ENCODE results near the gene TDRD9.
A peak's percentile ranks its signal among the peaks of the same experiment; 100 is the strongest.
"Not testable (repeated sequence)": the region's sequence is repeated elsewhere in the genome, so short reads cannot be mapped to it uniquely, and the experiment has no call there.

The TDRD9 gene

DNA sequence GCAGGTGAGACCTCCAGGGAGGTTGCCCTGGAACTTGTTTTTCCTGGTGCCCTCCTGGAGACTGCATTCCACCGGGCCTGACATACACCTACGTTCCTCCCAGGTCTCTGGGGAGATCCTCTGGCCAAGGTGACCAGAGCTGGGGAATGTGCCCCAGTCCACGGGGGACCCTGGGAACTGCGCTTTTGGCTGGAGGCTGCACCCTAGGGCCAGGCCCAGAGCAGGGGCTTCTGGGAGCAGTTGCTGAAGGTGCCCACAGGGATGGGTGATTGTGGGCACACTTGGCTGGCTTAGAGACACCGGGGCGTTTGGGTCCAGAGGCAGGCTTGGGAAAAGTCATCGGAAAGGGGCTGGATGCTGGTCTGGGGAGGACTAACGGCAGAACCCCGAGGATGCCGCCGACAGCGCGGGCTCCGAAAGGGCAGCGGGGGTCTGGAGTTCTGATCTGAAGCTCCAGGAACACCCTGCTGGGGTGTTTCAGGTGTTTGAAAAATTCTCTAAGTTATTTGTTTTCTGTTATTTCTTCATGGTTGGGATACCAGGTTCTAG lies 36.5 kb upstream of the TDRD9 start:
- no peak for DNase-seq

DNA sequence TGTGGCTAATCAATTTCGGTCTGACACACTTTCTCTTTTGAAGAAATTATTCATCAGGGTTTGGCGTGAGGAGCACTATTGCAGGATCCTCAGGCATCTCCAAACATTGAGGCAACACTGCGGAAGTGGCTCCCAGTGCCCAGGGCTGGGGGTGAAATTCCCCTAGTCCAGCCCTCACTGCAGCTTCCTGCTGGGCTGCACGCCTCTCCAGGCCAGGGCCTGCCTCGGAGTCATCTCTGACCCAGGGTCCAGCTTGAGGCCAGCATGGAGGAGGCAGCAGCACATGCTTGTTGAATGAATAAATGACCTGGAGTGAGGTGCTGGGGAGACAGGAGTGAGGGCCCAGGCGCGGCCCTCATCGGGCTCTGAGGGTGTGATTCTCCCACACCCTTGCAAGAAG lies 36.0 kb upstream of the TDRD9 start:
- no peak for DNase-seq

- no peak for DNase-seq
These were observed 34.1 kb upstream of the TDRD9 start for GRCh38 chr14:103894034-103894722.

- DNase-seq = no peak
These were observed 33.6 kb upstream of the TDRD9 start for GRCh38 chr14:103894723-103895059.

- no peak for DNase-seq
These were observed 31.7 kb upstream of the TDRD9 start for GRCh38 chr14:103896578-103896977.

GRCh38 chr14:103897075-103897947 lies 30.9 kb upstream of the TDRD9 start:
- no peak for DNase-seq

DNA sequence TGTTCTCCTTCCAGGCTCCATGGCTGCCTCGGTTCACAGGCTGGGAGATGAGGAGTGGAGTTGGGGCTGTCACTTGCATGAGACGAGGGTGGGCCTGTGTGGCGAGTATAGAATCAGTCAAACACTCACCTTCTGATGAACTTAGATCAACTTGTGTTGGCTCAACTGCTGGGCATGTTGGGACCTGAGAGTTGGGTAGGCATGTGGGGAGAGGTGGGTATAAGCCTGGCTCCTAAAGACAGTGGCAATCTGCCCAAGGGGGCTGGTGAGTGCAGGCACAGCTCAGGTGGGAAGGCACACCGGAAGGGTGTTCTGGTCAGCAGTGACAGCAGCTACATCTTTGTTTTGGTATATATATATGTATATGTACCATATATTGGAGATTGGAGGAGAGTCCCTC lies 30.1 kb upstream of the TDRD9 start:
- DNase-seq = no peak

GRCh38 chr14:103898711-103899110 lies 29.5 kb upstream of the TDRD9 start:
- DNase-seq = no peak

- DNase-seq = no peak
These were observed 28.9 kb upstream of the TDRD9 start for GRCh38 chr14:103899316-103899715.

GRCh38 chr14:103899833-103900232 lies 28.4 kb upstream of the TDRD9 start:
- no peak for DNase-seq

- no peak for DNase-seq
These were observed 23.7 kb upstream of the TDRD9 start for GRCh38 chr14:103904493-103905107.

GRCh38 chr14:103905842-103906456 lies 22.3 kb upstream of the TDRD9 start:
- no peak for DNase-seq

DNA sequence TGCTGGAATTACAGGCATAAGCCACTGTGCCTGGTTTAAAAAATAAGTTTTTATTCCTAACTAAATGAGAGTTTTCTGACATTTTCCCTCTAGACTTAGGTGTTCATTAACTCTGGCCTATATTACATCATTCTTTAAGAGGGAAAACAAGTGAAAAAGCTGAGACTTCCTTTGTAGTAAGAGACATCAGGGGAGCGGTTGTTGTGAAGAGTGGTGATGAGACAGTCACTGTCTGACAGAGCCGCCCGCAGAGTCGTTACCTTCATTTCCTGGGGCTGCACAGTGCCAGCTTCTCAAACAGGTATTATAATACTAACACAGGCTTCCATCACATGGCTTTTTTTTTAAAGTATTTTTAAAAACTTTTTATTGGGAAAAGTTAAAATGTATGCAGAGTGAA lies 19.7 kb upstream of the TDRD9 start:
- no peak for DNase-seq

DNA sequence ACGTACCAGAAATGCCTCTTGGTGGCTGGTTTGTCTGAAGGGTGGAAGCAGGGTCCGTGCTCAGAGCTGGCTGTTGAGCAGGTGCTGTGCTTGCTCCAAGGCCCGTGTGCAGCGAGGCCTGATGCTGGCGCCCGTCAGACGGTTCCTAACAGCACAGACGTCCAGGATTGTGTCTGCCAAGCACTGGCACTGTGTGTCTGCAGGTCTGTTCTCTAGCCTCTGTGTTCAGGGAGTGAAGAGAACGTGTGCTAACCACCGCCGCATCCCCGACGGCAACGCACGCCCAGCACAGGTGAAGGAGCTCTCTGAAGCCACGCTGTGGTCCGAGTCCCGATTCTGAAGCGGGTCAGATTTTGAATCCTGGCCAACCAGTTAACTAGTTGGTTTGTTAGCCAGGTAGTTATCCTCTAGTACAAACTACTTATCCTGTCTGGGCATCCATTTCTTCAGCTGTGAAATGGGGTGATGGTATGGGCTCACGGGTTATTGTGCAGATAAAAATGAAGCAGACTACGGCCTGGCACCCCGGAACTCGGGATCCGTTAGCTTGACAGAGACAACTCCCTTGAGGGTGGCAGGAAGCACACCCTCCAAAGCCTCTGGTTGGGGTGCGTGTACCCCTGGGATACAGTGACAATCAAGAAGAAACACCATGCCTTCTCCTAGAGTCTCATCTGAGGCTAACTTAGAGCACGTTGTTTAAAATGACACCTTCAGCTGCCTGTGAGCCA lies 18.6 kb upstream of the TDRD9 start:
- no peak for DNase-seq

GRCh38 chr14:103910262-103910935 lies 17.9 kb upstream of the TDRD9 start:
- DNase-seq = peak; percentile 48

DNA sequence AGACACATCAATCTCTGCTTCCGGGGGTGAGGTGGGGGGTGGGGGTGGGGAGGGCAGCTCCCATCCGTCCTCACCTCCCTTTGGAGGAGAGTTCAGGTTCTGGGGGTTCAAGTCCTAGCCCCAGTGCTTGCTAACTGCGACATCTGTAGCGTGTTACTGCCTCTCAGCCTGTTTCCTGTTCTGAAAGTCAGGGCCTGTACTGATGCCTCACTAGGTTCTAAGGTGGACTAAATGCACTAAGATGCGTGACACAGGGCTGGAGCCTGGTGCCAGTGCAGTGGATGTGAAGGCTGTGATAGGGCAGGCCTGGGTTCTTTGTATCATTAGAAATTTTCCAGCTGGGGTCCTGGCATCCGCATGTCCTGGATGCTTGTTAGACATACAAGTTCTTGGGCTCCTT lies 17.3 kb upstream of the TDRD9 start:
- DNase-seq = no peak

GRCh38 chr14:103915616-103916015 lies 12.6 kb upstream of the TDRD9 start:
- DNase-seq = no peak

DNA sequence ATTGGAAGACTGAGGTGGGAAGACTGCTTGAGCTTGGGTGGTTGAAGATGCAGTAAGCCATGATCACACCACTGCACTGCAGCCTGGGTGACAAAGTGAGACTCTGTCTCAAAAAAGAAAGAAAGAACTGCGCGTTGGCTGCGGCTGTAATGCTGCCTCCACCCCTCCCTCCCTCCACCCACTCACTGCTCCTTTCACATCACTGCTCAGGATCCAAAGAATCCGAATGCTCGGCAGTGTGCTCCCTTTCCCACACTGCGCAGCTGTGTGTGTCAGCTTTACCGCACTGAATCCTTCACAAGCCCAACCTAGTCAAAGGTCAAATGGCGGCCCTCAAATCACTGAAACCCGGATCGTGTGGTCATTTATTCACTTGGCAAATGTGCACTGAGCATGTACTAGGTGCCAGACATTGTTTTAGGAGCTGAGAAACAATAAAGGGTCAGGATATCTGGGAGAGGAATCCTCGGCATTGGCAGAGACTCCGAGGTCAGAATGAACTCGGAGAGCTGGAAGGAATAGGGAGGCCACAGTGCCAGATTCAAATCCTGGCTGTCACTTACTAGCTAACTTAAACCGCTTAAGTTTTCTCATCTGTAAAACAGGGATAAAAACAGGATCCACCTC lies 11.5 kb upstream of the TDRD9 start:
- no peak for DNase-seq

- peak; percentile 95 for DNase-seq
These were observed 7.0 kb upstream of the TDRD9 start for GRCh38 chr14:103920981-103921854.

GRCh38 chr14:103921855-103922200 lies 6.4 kb upstream of the TDRD9 start:
- not testable (repeated sequence) for DNase-seq

- no peak for DNase-seq
These were observed 4.4 kb upstream of the TDRD9 start for GRCh38 chr14:103923863-103924262.
